ENCODE results near the gene TSPAN5. TPM values are rescaled to one million over a fixed set of nuclear protein-coding genes. Genes with fewer than 3 reads are reported as not detected.
A peak's percentile ranks its signal among the peaks of the same experiment; 100 is the strongest.
"Not testable (repeated sequence)": the region's sequence is repeated elsewhere in the genome, so short reads cannot be mapped to it uniquely, and the experiment has no call there.

TSPAN5 gene
- total RNA-seq (2021; fragmentation: NEBNext Ultra II Directional; extraction: Animal tissue kit (Norgen Biotek cat#: 25700)), result 10 to 100 TPM; 59.6 to 75.4 (median 67.6) TPM
- long read RNA-seq, full-length matches to known transcripts, result 83 of 108 reads
- long read RNA-seq, partial matches to known transcripts, result 2 of 108 reads
- long read RNA-seq, other reads (novel, unspliced or antisense), result 23 of 108 reads

DNA sequence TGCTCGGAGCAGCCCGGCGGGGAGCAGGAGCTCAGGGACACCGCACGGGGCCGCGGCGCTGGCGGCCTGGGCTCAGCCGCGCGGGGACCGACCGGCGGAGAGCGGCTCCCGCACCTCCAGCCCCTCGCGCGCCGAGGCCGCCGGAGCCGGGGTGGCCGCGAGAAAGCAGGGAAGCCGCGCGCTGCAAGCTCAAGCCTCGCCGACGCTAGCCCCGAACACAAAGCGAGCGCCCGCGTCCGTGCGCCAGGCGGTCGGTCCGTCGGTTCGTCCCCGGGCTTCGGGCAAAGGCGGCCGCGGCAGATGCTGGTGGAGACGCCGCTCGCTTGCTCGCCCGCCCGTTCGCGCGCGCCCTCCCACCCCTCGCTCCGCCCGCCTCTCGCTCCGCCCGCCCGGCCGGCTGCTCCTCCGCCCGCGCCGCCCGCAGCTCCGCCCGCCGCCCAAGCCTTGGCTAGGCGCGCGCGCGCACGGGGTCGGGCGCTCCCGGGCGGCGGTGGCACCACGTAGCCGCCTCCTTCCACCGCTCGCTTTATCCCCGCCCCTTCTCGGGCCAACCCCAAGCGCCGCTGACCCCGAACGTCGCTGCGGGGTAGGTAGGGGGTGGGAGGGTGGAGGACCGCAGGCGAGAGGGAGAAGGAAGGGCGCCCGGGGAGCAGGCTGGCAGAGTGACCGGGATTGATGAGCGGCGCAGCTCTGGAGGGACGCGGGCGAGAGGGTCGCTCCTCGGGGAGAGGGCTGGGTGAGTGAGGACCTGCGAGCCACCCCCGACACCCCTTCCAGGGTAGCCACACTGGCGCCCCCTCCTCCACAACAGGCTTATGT is at the start of gene TSPAN5:
TSPAN5 (minus strand) TSS at position 325 of the 819 bp plus-strand sequence.
- H3K36me3 Mint-ChIP-seq (ENCODE audit: low read depth), result peaks cover 14% of the 10 kb centered on the region
- H3K27me3 Mint-ChIP-seq (ENCODE audit: insufficient read depth), result 0 out of 2 replicates have a peak, but pooled peaks cover 3% of the 10 kb centered on the region
- TF ChIP-seq, protein P1, sequence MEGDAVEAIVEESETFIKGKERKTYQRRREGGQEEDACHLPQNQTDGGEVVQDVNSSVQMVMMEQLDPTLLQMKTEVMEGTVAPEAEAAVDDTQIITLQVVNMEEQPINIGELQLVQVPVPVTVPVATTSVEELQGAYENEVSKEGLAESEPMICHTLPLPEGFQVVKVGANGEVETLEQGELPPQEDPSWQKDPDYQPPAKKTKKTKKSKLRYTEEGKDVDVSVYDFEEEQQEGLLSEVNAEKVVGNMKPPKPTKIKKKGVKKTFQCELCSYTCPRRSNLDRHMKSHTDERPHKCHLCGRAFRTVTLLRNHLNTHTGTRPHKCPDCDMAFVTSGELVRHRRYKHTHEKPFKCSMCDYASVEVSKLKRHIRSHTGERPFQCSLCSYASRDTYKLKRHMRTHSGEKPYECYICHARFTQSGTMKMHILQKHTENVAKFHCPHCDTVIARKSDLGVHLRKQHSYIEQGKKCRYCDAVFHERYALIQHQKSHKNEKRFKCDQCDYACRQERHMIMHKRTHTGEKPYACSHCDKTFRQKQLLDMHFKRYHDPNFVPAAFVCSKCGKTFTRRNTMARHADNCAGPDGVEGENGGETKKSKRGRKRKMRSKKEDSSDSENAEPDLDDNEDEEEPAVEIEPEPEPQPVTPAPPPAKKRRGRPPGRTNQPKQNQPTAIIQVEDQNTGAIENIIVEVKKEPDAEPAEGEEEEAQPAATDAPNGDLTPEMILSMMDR (IDR thresholded peaks at IDR 0.05), result no peak
- H3K9me3 Mint-ChIP-seq, result no peaks in the 10 kb centered on the region
- H3K4me3 Mint-ChIP-seq, result peak within 1 kb of the TSS; percentile 99
- peak; percentile 67 for DNase-seq
- peaks cover 67% of the 10 kb centered on the region for H3K4me1 Mint-ChIP-seq (ENCODE audit: low read depth)
- peak within 1 kb of the TSS; percentile 98 for H3K27ac Mint-ChIP-seq

DNA sequence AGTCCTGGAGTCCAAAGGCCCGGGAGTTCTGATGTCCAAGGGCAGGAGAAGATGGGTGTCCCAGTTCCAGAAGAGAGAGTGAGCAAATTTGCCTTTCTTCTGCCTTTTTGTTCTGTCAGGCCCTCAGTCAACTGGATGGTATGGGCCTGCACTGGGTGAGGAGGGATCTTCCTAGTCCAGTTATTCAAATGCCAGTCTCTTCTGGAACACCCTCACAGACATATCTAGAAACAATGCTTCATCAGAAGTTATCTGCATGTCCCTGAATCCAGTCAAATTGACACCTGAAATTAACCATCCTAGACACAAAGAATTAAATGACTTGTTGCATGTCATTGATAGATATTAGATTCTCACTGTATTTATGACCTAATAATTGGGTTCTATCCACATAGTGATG is 48.5 kb upstream of the TSPAN5 start:
- Mint-ChIP-seq H3K4me3 (no peak overlapping the region), H3K27ac (no peak overlapping the region), H3K27me3 (ENCODE audit: insufficient read depth) (peaks cover 3% of the 10 kb centered on the region), H3K9me3 (no peaks in the 10 kb centered on the region; the same call in none of the 2 replicates), H3K4me1 (ENCODE audit: low read depth) (peaks cover 38% of the 10 kb centered on the region), H3K36me3 (ENCODE audit: low read depth) (peaks cover 9% of the 10 kb centered on the region)
- TF ChIP-seq, protein P1 (IDR thresholded peaks at IDR 0.05), result no peak
- DNase-seq, result no peak

DNA sequence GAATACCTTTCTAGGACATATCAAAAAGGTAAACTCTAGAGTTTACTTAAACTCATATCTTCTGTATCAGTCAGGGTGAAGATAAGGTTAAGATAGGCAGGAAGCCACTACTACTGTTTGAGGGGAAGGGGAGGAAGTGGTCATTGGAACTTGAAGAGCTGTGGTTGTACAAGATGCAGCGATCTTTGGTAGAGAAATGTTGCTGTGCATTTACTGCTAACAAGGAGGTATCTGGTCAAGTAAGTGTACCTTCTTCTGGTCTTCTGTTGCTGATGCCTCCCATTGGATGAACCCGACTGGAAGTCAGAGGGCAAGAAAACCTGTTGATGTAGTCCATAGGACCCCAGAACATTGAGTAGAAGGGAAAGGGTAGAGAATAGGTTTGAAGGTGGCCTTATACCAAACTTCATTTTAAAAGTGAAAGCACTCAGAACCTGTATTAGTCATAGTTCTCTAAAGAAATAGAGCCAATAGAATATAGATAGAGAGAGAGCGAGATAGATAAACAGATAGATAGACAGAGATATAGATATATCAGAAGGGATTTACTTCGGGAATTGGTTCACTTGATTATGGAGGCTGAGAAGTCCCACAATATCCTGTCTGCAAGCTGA is 47.9 kb upstream of the TSPAN5 start:
- no peak overlapping the region for H3K4me3 Mint-ChIP-seq
- TF ChIP-seq, protein P1 (IDR thresholded peaks at IDR 0.05), result no peak
- H3K27me3 Mint-ChIP-seq (ENCODE audit: insufficient read depth), result peaks cover 3% of the 10 kb centered on the region
- no peak for DNase-seq
- no peak overlapping the region for H3K27ac Mint-ChIP-seq
- peaks cover 32% of the 10 kb centered on the region for H3K4me1 Mint-ChIP-seq (ENCODE audit: low read depth)
- peaks cover 9% of the 10 kb centered on the region for H3K36me3 Mint-ChIP-seq (ENCODE audit: low read depth)
- H3K9me3 Mint-ChIP-seq, result no peaks in the 10 kb centered on the region; the same call in none of the 2 replicates

DNA sequence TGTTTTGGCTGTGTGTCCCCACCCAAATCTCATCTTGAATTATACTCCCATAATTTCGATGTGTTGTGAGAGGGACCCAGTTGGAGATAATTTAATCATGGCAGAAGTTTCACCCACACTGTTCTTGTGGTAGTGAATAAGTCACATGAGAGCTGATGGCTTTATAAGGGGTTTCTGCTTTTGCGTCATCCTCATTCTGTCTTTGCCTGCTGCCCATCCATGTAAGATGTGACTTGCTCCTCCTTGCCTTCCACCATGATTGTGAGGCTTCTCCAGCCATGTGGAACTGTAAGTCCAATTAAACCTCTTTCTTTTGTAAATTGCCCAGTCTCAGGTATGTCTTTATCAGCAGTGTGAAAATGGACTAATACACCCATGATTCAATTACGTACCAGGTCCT is 47.2 kb upstream of the TSPAN5 start:
- H3K9me3 Mint-ChIP-seq; H3K4me3 Mint-ChIP-seq; H3K36me3 Mint-ChIP-seq (ENCODE audit: low read depth); DNase-seq; H3K27ac Mint-ChIP-seq; H3K27me3 Mint-ChIP-seq (ENCODE audit: insufficient read depth): not testable (repeated sequence)
- peaks cover 25% of the 10 kb centered on the region for H3K4me1 Mint-ChIP-seq (ENCODE audit: low read depth)

DNA sequence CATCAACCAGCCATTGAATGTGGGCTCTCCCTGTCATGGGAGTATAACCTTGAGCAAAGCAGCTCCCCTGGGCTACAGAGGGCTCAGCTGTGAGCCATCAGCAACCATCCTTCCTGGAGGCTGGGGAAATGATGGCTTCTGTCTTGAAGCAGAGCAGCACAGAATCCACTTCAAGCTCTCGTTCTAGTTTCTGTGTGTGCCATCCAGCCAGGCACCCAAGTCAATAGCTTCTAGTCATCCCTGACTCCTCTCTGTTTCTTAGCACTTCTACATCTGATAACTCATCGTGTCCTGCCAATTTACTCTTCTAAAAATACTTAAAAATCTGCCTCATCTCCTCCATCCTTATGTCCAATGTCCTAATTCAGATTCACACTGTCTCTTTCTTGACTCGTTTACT is 42.2 kb upstream of the TSPAN5 start:
- TF ChIP-seq, protein P1 (IDR thresholded peaks at IDR 0.05), result no peak
- DNase-seq, result no peak
- Mint-ChIP-seq H3K36me3 (ENCODE audit: low read depth) (peaks cover 26% of the 10 kb centered on the region), H3K27ac (no peak overlapping the region), H3K4me3 (no peak overlapping the region), H3K9me3 (peaks cover 21% of the 10 kb centered on the region), H3K27me3 (ENCODE audit: insufficient read depth) (peaks cover 12% of the 10 kb centered on the region), H3K4me1 (ENCODE audit: low read depth) (no peaks in the 10 kb centered on the region)

DNA sequence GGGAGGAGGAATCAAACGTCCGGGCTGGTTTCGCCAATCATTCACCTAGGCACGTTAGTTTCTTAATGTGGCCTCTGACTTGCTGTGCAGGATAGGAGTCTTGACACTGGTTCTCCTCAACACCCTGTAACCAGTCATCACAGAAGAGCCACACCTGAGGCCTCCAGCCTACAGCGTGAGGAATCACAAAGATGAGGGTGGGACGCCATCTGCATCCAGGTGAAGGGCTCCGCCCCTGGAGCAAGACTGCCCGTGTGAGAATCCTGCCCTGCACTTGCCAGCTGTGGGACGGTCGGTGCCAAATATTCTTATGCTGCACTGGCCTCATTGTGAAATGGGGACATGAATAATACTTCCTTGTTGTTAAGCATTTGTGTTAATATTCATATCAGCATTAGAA is 35.7 kb upstream of the TSPAN5 start:
- Mint-ChIP-seq H3K4me3 (no peak overlapping the region), H3K27ac (no peak overlapping the region), H3K27me3 (ENCODE audit: insufficient read depth) (peaks cover 3% of the 10 kb centered on the region), H3K36me3 (ENCODE audit: low read depth) (peaks cover 18% of the 10 kb centered on the region), H3K9me3 (peaks cover 21% of the 10 kb centered on the region), H3K4me1 (ENCODE audit: low read depth) (peaks cover 17% of the 10 kb centered on the region)
- DNase-seq, result no peak
- TF ChIP-seq, protein P1 (IDR thresholded peaks at IDR 0.05), result no peak

All from HFFc6 (cell line).